Measurements from ENCODE around the gene CHAT. TPM values are rescaled to one million over a fixed set of nuclear protein-coding genes. Genes with fewer than 3 reads are reported as not detected.

Gene CHAT
- total and polyA plus RNA-seq, 2 donors (not counting 3 experiments of a cell fraction or from before 2014, with no cell fraction given), result not detected

DNA sequence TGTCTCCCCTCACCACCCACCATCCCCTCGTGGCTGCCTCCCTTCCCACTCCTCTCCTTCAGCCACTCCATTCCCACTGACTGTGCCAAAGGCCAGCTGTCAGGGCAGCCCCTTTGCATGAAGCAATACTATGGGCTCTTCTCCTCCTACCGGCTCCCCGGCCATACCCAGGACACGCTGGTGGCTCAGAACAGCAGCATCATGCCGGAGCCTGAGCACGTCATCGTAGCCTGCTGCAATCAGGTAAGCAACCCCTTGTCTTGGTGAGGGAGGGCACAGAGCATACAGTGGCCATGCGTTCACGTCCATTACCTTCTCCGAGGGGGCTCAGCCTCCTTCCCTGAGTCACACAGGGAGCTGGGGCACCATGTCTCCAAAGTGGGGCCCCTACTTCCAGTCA lies 11.6 kb downstream of the CHAT start:
- no peaks in the 10 kb centered on the region for H3K9me1 ChIP-seq (replicated peaks; ENCODE audit: control insufficient read depth, extremely low read depth, insufficient read depth, low read length)
- DNase-seq (ENCODE audit: low read depth, low spot score), result no peak
- no peak for FAIRE-seq
- H3K4me1 ChIP-seq (ENCODE audit: control insufficient read depth, extremely low read depth, insufficient read depth, low read length), result no peaks in the 10 kb centered on the region
- H3K4me2 ChIP-seq (ENCODE audit: insufficient read depth, low read length), result no peak overlapping the region
- CTCF ChIA-PET, result no interaction called here
- no TSS peak for BruUV-seq (replicated peaks)
- intact Hi-C loops (cut with micrococcal nuclease), result no loop called here
- TF ChIP-seq, protein P1, sequence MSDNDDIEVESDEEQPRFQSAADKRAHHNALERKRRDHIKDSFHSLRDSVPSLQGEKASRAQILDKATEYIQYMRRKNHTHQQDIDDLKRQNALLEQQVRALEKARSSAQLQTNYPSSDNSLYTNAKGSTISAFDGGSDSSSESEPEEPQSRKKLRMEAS (IDR thresholded peaks at IDR 0.05; ENCODE audit: insufficient read depth, insufficient read length), result no peak
- TF ChIP-seq POLR2AphosphoS5 (IDR thresholded peaks at IDR 0.05; ENCODE audit: insufficient read depth, low read depth, low read length), result no peak
- no peaks in the 10 kb centered on the region for H3K36me3 ChIP-seq (ENCODE audit: control insufficient read depth in 2 of 2, extremely low read depth in 1 of 2, insufficient read depth in 2 of 2, low read length in 2 of 2)
- dilution Hi-C loops (cut with MboI; ENCODE audit: extremely low pct_ligation_motif_present, low sequenced_read_pairs), result no loop called here
- no peak overlapping the region for H2AFZ ChIP-seq (ENCODE audit: low read depth, low read length)
- no peaks in the 10 kb centered on the region for H3K79me2 ChIP-seq (ENCODE audit: control insufficient read depth, insufficient read depth, low read length)
- H3K27ac ChIP-seq (ENCODE audit: insufficient read depth, low read depth, low read length), result no peak overlapping the region
- H3K4me3 ChIP-seq (replicated peaks in 1 of 3; ENCODE audit: insufficient read depth in 1 of 3, low read depth in 1 of 3, low read length in 3 of 3), result no peak overlapping the region
- no peak overlapping the region for H3K9ac ChIP-seq (replicated peaks; ENCODE audit: extremely low read depth, insufficient read depth, low read length)
- peaks cover 0 to 2% of the 10 kb centered on the region in 2 experiments for H3K27me3 ChIP-seq (ENCODE audit: control insufficient read depth in 2 of 2, insufficient read depth in 2 of 2, low read length in 2 of 2)
- no peaks in the 10 kb centered on the region for H4K20me1 ChIP-seq (replicated peaks; ENCODE audit: control insufficient read depth, extremely low read depth, insufficient read depth, low read length)
- POLR2A ChIA-PET, result no interaction called here
- no peaks in the 10 kb centered on the region for H3K9me3 ChIP-seq (replicated peaks; ENCODE audit: control insufficient read depth, insufficient read depth, low read length)

DNA sequence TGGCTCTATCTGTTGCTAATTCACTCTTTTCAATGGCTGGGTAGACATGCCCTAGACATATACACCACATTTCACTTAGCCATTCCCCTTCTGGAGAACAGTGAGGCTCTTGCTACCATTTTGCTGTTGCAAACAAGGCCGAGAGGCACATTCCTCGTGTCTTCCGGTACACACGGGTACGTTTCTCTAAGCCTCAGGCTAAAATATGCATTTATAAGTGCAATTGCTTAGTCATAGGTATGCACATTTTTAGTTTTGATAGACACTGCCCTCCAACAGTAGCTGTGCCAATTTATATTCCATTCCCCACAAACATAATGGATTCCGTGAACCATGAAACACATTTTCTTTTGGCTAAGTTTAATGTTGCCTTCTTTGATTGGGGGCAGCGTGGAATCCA lies 13.2 kb downstream of the CHAT start:
- dilution Hi-C loops (cut with MboI; ENCODE audit: extremely low pct_ligation_motif_present, low sequenced_read_pairs), result no loop called here
- Histone ChIP-seq H3K27me3 (ENCODE audit: control insufficient read depth in 2 of 2, insufficient read depth in 2 of 2, low read length in 2 of 2) (peaks cover 0 to 3% of the 10 kb centered on the region in 2 experiments), H3K4me3 (replicated peaks in 1 of 3; ENCODE audit: insufficient read depth in 1 of 3, low read depth in 1 of 3, low read length in 3 of 3) (no peak overlapping the region), H3K9ac (replicated peaks; ENCODE audit: extremely low read depth, insufficient read depth, low read length) (no peak overlapping the region), H2AFZ (ENCODE audit: low read depth, low read length) (no peak overlapping the region), H3K27ac (ENCODE audit: insufficient read depth, low read depth, low read length) (no peak overlapping the region), H3K4me1 (ENCODE audit: control insufficient read depth, extremely low read depth, insufficient read depth, low read length) (no peaks in the 10 kb centered on the region), H3K9me3 (replicated peaks; ENCODE audit: control insufficient read depth, insufficient read depth, low read length) (no peaks in the 10 kb centered on the region), H3K36me3 (ENCODE audit: control insufficient read depth in 2 of 2, extremely low read depth in 1 of 2, insufficient read depth in 2 of 2, low read length in 2 of 2) (no peaks in the 10 kb centered on the region), H3K79me2 (ENCODE audit: control insufficient read depth, insufficient read depth, low read length) (no peaks in the 10 kb centered on the region), H4K20me1 (replicated peaks; ENCODE audit: control insufficient read depth, extremely low read depth, insufficient read depth, low read length) (no peaks in the 10 kb centered on the region), H3K4me2 (ENCODE audit: insufficient read depth, low read length) (no peak overlapping the region), H3K9me1 (replicated peaks; ENCODE audit: control insufficient read depth, extremely low read depth, insufficient read depth, low read length) (no peaks in the 10 kb centered on the region)
- no peak for FAIRE-seq
- BruUV-seq (replicated peaks), result no TSS peak
- intact Hi-C loops (cut with micrococcal nuclease), result no loop called here
- no peak for DNase-seq (ENCODE audit: low read depth, low spot score)
- ChIA-PET POLR2A (no interaction called here), CTCF (interaction anchor here (1.5 kb wide), 1 partner anchor 31 kb away, joined by 3 read pairs; no protein-coding TSS in a partner anchor)
- no peak for TF ChIP-seq FOS (IDR thresholded peaks at IDR 0.05; ENCODE audit: borderline replicate concordance, insufficient read depth, low read length)
- TF ChIP-seq, protein P2, sequence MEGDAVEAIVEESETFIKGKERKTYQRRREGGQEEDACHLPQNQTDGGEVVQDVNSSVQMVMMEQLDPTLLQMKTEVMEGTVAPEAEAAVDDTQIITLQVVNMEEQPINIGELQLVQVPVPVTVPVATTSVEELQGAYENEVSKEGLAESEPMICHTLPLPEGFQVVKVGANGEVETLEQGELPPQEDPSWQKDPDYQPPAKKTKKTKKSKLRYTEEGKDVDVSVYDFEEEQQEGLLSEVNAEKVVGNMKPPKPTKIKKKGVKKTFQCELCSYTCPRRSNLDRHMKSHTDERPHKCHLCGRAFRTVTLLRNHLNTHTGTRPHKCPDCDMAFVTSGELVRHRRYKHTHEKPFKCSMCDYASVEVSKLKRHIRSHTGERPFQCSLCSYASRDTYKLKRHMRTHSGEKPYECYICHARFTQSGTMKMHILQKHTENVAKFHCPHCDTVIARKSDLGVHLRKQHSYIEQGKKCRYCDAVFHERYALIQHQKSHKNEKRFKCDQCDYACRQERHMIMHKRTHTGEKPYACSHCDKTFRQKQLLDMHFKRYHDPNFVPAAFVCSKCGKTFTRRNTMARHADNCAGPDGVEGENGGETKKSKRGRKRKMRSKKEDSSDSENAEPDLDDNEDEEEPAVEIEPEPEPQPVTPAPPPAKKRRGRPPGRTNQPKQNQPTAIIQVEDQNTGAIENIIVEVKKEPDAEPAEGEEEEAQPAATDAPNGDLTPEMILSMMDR (IDR thresholded peaks at IDR 0.05; ENCODE audit: extremely low read depth in 1 of 2, insufficient read depth in 1 of 2, low read depth in 1 of 2, low read length in 2 of 2), result no peak
- TF ChIP-seq POLR2A (IDR thresholded peaks at IDR 0.05; ENCODE audit: low read depth, low read length), result no peak
- TF ChIP-seq MYC (IDR thresholded peaks at IDR 0.05; ENCODE audit: low read depth, low read length), result no peak
- TF ChIP-seq, protein P1 (IDR thresholded peaks at IDR 0.05; ENCODE audit: insufficient read depth, insufficient read length), result no peak
- TF ChIP-seq GATA2 (IDR thresholded peaks at IDR 0.05; ENCODE audit: insufficient read depth, insufficient read length, low read depth, low read length), result no peak
